SK-N-SH (cell line): ENCODE measurements around the gene ZNF74. TPM values are rescaled to one million over a fixed set of nuclear protein-coding genes. Genes with fewer than 3 reads are reported as not detected.

ENCODE experiments used
- CTCF ChIA-PET: fragments of 300-600, 350-600 bp; formaldehyde crosslinking; extraction: SDS; loops from one replicate; lab custom pipeline; 2021; lab: Yijun Ruan, JAX
- POLR2A ChIA-PET: fragments of 350-600 bp; sonication (Branson Sonifier 250); formaldehyde crosslinking; extraction: SDS; loops from one replicate; lab custom pipeline; 2020; ENCODE audit warnings: antibody characterized with exemption, inconsistent platforms; lab: Yijun Ruan, JAX
- DNase-seq: peaks from one replicate; pipeline ENCODE4 v3.0.0; 2012
- H2AFZ ChIP-seq: fragments of 200-600 bp; sonication (generic); 2 replicates; pipeline ENCODE4 v1.8.1; 2016; ENCODE audit warnings: antibody characterized with exemption, mild to moderate bottlenecking, low read depth
- H3F3A ChIP-seq: fragments of 200-600 bp; sonication (generic); replicated peaks from 2 replicates; pipeline ENCODE3; 2016; ENCODE audit warnings: antibody characterized with exemption, mild to moderate bottlenecking; ENCODE audit not compliant: insufficient read depth
- H3K27ac ChIP-seq, 2 experiments: fragments of 200-500 bp in 1 of 2; fragments of 200-600 bp in 1 of 2; sonication (Bioruptor generic) in 1 of 2; sonication (generic), shearing (Covaris generic) in 1 of 2; 2 replicates each; pipeline versions ENCODE4 v1.5.1 to v1.6.1; 2014 to 2016; ENCODE audit warnings: low read depth in 2 of 2, inconsistent platforms in 1 of 2, low read length in 1 of 2, mild to moderate bottlenecking in 1 of 2, mixed read lengths in 1 of 2
- H3K27me3 ChIP-seq: fragments of 200-600 bp; sonication (generic), shearing (Covaris generic); 2 replicates; pipeline ENCODE4 v1.6.1; 2016; ENCODE audit warnings: mixed run types; ENCODE audit not compliant: insufficient read depth
- H3K36me3 ChIP-seq, 2 experiments: fragments of 200-500 bp in 1 of 2; fragments of 200-600 bp in 1 of 2; sonication (Bioruptor generic) in 1 of 2; sonication (generic) in 1 of 2; replicated peaks in 1 of 2; 2 replicates each; pipeline versions ENCODE3 to v1.5.1; 2014 to 2016; ENCODE audit warnings: low read length in 1 of 2, mild to moderate bottlenecking in 1 of 2; ENCODE audit not compliant: insufficient read depth in 2 of 2, control insufficient read depth in 1 of 2
- H3K4me1 ChIP-seq, 2 experiments: fragments of 200-500 bp in 1 of 2; fragments of 200-600 bp in 1 of 2; sonication (Bioruptor generic) in 1 of 2; sonication (generic), shearing (Covaris generic) in 1 of 2; 2 replicates each; pipeline versions ENCODE4 v1.5.1 to v1.6.1; 2014 to 2016; ENCODE audit warnings: low read depth in 1 of 2, low read length in 1 of 2, mixed run types in 1 of 2; ENCODE audit not compliant: insufficient read depth in 2 of 2, control insufficient read depth in 1 of 2
- H3K4me2 ChIP-seq: fragments of 200-600 bp; sonication (generic), shearing (Covaris generic); 2 replicates; pipeline ENCODE4 v1.6.1; 2017; ENCODE audit warnings: mixed run types
- H3K4me3 ChIP-seq, 2 experiments: fragments of 200-500 bp in 1 of 2; fragments of 200-600 bp in 1 of 2; sonication (Bioruptor generic) in 1 of 2; sonication (generic), shearing (Covaris generic) in 1 of 2; 2 replicates each; pipeline versions ENCODE4 v1.5.1 to v1.8.1; 2014 to 2016; ENCODE audit warnings: low read depth in 2 of 2, inconsistent platforms in 1 of 2, low read length in 1 of 2, mild to moderate bottlenecking in 1 of 2, mixed read lengths in 1 of 2, moderate library complexity in 1 of 2
- H3K79me2 ChIP-seq: fragments of 200-600 bp; sonication (generic); 2 replicates; pipeline ENCODE4 v1.8.1; 2017; ENCODE audit warnings: mild to moderate bottlenecking; ENCODE audit not compliant: insufficient read depth
- H3K9ac ChIP-seq: fragments of 200-600 bp; sonication (generic); 2 replicates; pipeline ENCODE4 v1.6.1; 2017; ENCODE audit warnings: mixed run types
- H3K9me2 ChIP-seq: fragments of 200-600 bp; sonication (generic); 2 replicates; pipeline ENCODE4 v1.6.1; 2017; ENCODE audit warnings: mixed run types
- H3K9me3 ChIP-seq: fragments of 200-600 bp; sonication (generic); 2 replicates; pipeline ENCODE4 v1.6.1; 2017; ENCODE audit warnings: mixed run types, mild to moderate bottlenecking, moderate library complexity
- H4K20me1 ChIP-seq: fragments of 200-600 bp; sonication (generic); 2 replicates; pipeline ENCODE4 v1.6.1; 2017; ENCODE audit warnings: mild to moderate bottlenecking, mixed run types; ENCODE audit not compliant: insufficient read depth
- CHD2 ChIP-seq: fragments of 150-350 bp; IDR thresholded peaks from 2 replicates; pipeline ENCODE4 v1.6.1; 2018; ENCODE audit warnings: low read length; ENCODE audit not compliant: partially characterized antibody
- ELF1 ChIP-seq: IDR thresholded peaks from 2 replicates; pipeline ENCODE4 v1.4.0; 2012
- EZH2phosphoT487 ChIP-seq: fragments of 200-600 bp; sonication (generic); IDR thresholded peaks from 2 replicates; pipeline ENCODE4 v1.6.1; 2017; ENCODE audit warnings: low read depth, mixed run types, mild to moderate bottlenecking, antibody characterized with exemption, moderate library complexity, borderline replicate concordance
- FOSL2 ChIP-seq: IDR thresholded peaks from 2 replicates; pipeline ENCODE4 v1.4.0; 2012; ENCODE audit warnings: low read depth, mild to moderate bottlenecking, moderate library complexity, borderline replicate concordance
- FOXJ3 ChIP-seq: sonication (generic); formaldehyde crosslinking; IDR thresholded peaks from 2 replicates; pipeline ENCODE4 v1.5.1; 2020; ENCODE audit warnings: mild to moderate bottlenecking, missing genetic modification reagents
- GATA2 ChIP-seq: sonication (generic); formaldehyde crosslinking; IDR thresholded peaks from 2 replicates; pipeline ENCODE4 v1.5.0; 2020; ENCODE audit warnings: mild to moderate bottlenecking, missing genetic modification reagents
- JUND ChIP-seq: IDR thresholded peaks from 2 replicates; pipeline ENCODE4 v1.4.0; 2012
- MEF2A ChIP-seq: IDR thresholded peaks from 2 replicates; pipeline ENCODE4 v1.4.0; 2012; ENCODE audit warnings: low read depth, borderline replicate concordance
- MXI1 ChIP-seq: IDR thresholded peaks from 2 replicates; pipeline ENCODE4 v1.6.1; 2012; ENCODE audit warnings: mild to moderate bottlenecking, low read depth, low read length, improper control_type of control experiment
- NRF1 ChIP-seq: IDR thresholded peaks from 2 replicates; pipeline ENCODE4 v1.6.1; 2012; ENCODE audit warnings: low read depth, mild to moderate bottlenecking, low read length
- POLR2AphosphoS5 ChIP-seq: IDR thresholded peaks from 2 replicates; pipeline ENCODE4 v1.6.1; 2012; ENCODE audit warnings: low read depth, low read length
- RFX5 ChIP-seq: IDR thresholded peaks from 2 replicates; pipeline ENCODE4 v1.6.1; 2012; ENCODE audit warnings: mild to moderate bottlenecking, improper control_type of control experiment, low read length
- RXRA ChIP-seq: IDR thresholded peaks from 2 replicates; pipeline ENCODE4 v1.4.0; 2012; ENCODE audit warnings: low read depth, mild to moderate bottlenecking, borderline replicate concordance
- SIN3A ChIP-seq: IDR thresholded peaks from 2 replicates; pipeline ENCODE4 v1.6.1; 2012; ENCODE audit warnings: low read depth, mild to moderate bottlenecking, low read length, moderate library complexity, borderline replicate concordance
- SMC3 ChIP-seq: IDR thresholded peaks from 2 replicates; pipeline ENCODE4 v1.6.1; 2012; ENCODE audit warnings: low read depth, low read length, improper control_type of control experiment
- TEAD4 ChIP-seq: IDR thresholded peaks from 2 replicates; pipeline ENCODE4 v1.4.0; 2012; ENCODE audit warnings: mild to moderate bottlenecking, borderline replicate concordance; ENCODE audit not compliant: insufficient read depth
- YY1 ChIP-seq: IDR thresholded peaks from 2 replicates; pipeline ENCODE4 v1.4.0; 2012; ENCODE audit warnings: low read depth, mild to moderate bottlenecking
- WGBS: methylation state at CpG from one replicate; pipeline ENCODE4 v1.1.6; 2017; ENCODE audit warnings: low lambda C conversion rate; 5-methylcytosine and 5-hydroxymethylcytosine counted together
- polyA plus RNA-seq, 3 experiments: library from polyadenylated mRNA; depleted of rRNA; stranded (reverse); fragments of >200 nt; gene quantifications; 2 replicates each; pipeline ENCODE4 v1.2.3, GENCODE V29; 2012
- TF ChIP-seq, protein P1 (sequence below): IDR thresholded peaks from 2 replicates; pipeline ENCODE4 v1.4.0; 2012; ENCODE audit warnings: low read depth
- TF ChIP-seq, protein P2 (sequence below): fragments of 150-350 bp; IDR thresholded peaks from 2 replicates; pipeline ENCODE4 v1.6.1; 2016; ENCODE audit warnings: mild to moderate bottlenecking, low read depth, low read length

ZNF74 gene
- polyA plus RNA-seq, 1 of the 3 experiments (the other 2 are of a cell fraction): 8.0 TPM

DNA sequence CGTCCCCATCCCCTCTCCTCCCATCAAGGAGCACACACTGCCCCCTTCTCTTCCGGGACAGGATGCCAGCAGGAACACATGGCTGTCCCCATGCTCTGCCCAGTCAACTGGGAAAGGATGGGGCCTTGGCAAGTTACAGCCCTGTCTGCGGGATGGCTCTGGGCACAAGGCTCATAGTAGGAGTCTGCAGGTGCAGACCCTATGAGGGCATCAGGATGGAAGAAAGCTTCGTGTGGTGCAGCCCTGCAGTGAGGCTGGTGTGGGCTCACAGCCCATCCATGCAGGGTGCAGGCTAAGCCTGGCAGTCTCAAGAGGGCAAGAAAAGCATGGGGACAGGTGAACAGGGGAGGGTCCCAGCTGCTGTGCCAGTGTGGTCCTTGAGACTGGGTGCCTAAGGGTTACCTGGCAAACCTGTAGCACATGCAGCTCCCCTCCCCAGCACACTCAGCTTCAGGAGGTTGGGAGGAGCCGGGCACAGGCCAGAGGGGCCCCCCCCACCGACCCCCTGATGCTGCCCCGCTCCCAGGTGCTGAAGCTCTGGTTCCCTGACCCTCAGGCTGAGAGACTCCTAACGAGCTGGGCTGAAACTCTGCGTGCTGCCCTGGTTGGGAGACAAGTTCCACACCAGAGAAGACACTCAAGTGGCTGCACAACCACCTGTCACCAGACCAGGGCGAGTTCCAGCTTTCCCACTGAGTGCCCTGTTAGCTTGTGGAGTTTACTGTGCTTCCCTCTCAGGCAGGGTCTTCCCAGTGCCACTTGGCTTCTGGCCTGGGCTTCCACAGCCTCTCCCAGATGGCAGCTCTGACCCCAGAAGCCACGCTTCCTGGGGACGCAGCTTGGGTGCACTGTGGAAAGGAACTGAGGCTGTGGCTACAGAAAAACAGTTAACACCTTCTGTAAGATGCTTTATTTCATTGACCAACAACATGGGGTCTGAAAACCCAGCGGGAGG, 47.0 kb downstream of the ZNF74 start:
- H2AFZ ChIP-seq: no peak overlapping the region
- TF ChIP-seq POLR2AphosphoS5 (no peak), FOXJ3 (no peak), RXRA (no peak)
- TF ChIP-seq, protein P1, sequence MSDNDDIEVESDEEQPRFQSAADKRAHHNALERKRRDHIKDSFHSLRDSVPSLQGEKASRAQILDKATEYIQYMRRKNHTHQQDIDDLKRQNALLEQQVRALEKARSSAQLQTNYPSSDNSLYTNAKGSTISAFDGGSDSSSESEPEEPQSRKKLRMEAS: no peak
- H3K9me3 ChIP-seq: no peaks in the 10 kb centered on the region
- no peak overlapping the region for H3K9ac ChIP-seq
- H3K4me1 ChIP-seq: peaks cover 7 to 14% of the 10 kb centered on the region in 2 experiments; a peak in 2 of 4 replicates
- H3K9me2 ChIP-seq: no peaks in the 10 kb centered on the region
- DNase-seq: no peak
- H3K4me2 ChIP-seq: no peak overlapping the region
- peaks cover 2% of the 10 kb centered on the region for H4K20me1 ChIP-seq
- H3K27ac ChIP-seq: no peak overlapping the region
- H3K36me3 ChIP-seq: peaks cover 5 to 7% of the 10 kb centered on the region in 2 experiments
- peaks cover 16% of the 10 kb centered on the region for H3K79me2 ChIP-seq
- H3K4me3 ChIP-seq: no peak overlapping the region
- peaks cover 7% of the 10 kb centered on the region for H3F3A ChIP-seq
- WGBS: 76% methylated on average over 5 of the region's 13 CpGs
- CTCF ChIA-PET: interaction anchor here (0.8 to 4.2 kb wide), 4 partner anchors 13 to 23 kb away, joined by 3 to 21 read pairs (median 6); no protein-coding TSS in a partner anchor
- H3K27me3 ChIP-seq: no peaks in the 10 kb centered on the region
- POLR2A ChIA-PET: no interaction called here

DNA sequence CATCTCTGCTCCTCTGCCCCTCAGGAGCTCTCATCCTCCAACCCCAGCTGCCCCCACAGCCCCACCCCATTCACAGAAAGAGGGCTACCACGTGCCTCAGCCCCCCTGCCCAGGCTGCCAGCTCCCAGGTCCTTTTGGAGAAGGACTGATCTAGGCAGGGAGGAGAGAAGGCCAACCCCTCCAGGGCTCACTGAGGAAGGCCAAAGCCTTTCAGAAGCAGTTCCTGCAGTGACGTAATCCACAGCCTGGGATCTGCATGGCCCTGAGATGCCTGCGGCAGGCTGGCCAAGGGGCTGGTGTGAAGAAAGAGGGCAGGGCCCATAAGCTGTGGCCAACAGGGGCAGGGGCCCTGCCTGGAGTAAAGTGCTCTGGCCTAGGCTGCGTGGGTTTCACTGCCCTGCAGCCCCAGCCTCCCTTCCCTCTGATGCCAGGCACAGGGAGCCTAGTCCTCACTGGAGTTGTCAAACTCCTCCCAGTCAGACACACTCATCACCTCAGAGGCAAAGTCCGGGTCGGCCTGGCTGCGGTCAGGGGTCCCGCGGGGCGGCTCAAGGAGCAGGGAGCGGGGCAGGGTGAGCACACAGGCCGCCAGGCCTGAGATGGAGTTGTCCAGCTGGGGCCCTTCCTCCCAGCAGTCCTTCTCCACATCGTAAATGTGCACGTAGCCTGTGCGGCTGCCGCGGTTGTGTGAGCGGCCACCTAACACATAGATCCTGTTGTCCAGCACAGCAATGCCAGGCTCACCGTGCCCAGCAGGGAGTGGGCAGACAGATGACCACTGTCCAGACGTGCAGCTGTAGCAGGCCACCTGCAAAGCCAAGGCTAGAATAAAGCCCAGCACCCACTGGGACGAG, 47.9 kb downstream of the ZNF74 start:
- Histone ChIP-seq H2AFZ (no peak overlapping the region), H3K27me3 (no peaks in the 10 kb centered on the region), H3K9me3 (no peaks in the 10 kb centered on the region)
- CTCF ChIA-PET: interaction anchor here (1.0 to 4.2 kb wide), 2 partner anchors 15 to 24 kb away, joined by 6 to 21 read pairs; no protein-coding TSS in a partner anchor
- TF ChIP-seq, protein P2, sequence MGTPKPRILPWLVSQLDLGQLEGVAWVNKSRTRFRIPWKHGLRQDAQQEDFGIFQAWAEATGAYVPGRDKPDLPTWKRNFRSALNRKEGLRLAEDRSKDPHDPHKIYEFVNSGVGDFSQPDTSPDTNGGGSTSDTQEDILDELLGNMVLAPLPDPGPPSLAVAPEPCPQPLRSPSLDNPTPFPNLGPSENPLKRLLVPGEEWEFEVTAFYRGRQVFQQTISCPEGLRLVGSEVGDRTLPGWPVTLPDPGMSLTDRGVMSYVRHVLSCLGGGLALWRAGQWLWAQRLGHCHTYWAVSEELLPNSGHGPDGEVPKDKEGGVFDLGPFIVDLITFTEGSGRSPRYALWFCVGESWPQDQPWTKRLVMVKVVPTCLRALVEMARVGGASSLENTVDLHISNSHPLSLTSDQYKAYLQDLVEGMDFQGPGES: no peak
- TF ChIP-seq RXRA: no peak
- TF ChIP-seq EZH2phosphoT487: no peak
- TF ChIP-seq GATA2: no peak
- no peak for TF ChIP-seq NRF1
- TF ChIP-seq TEAD4: no peak
- no peak for TF ChIP-seq SIN3A
- no peak for TF ChIP-seq JUND
- no peak for TF ChIP-seq YY1
- no peak for TF ChIP-seq ELF1
- no peak for TF ChIP-seq MXI1
- no peak for TF ChIP-seq SMC3
- TF ChIP-seq CHD2: no peak
- no peak for TF ChIP-seq RFX5
- TF ChIP-seq FOSL2: no peak
- no peak for TF ChIP-seq MEF2A
- TF ChIP-seq, all 33 proteins: peak for 0
- peaks cover 7% of the 10 kb centered on the region for H3F3A ChIP-seq
- no peak overlapping the region for H3K4me2 ChIP-seq
- no peak overlapping the region for H3K27ac ChIP-seq
- no peak overlapping the region for H3K9ac ChIP-seq
- peaks cover 7 to 9% of the 10 kb centered on the region in 2 experiments for H3K36me3 ChIP-seq
- no peaks in the 10 kb centered on the region for H3K9me2 ChIP-seq
- whole genome bisulfite sequencing: 75% methylated on average over 3 of the region's 21 CpGs
- H3K79me2 ChIP-seq: peaks cover 6% of the 10 kb centered on the region
- POLR2A ChIA-PET: no interaction called here
- DNase-seq: no peak
- H3K4me1 ChIP-seq: peaks cover 7 to 12% of the 10 kb centered on the region in 2 experiments; a peak in 2 of 4 replicates
- H3K4me3 ChIP-seq: no peak overlapping the region
- no peaks in the 10 kb centered on the region for H4K20me1 ChIP-seq
